NCI-H146 (cell line): ENCODE measurements around the gene RAB1B.
A peak's percentile ranks its signal among the peaks of the same experiment; 100 is the strongest.
"Not testable (repeated sequence)": the region's sequence is repeated elsewhere in the genome, so short reads cannot be mapped to it uniquely, and the experiment has no call there.

Experiments
- DNase-seq: peaks from one replicate; lab custom pipeline; 2025; lab: John Stamatoyannopoulos, UW

Gene RAB1B

GRCh38 chr11:66267379-66268243, 828 bp upstream of the RAB1B start:
- peak; percentile 81 for DNase-seq

GRCh38 chr11:66268952-66269905, 790 bp downstream of the RAB1B start:
- peak; percentile 33 for DNase-seq

GRCh38 chr11:66271816-66272215, 3.4 kb downstream of the RAB1B start:
- no peak for DNase-seq

GRCh38 chr11:66272596-66272995, 4.2 kb downstream of the RAB1B start:
- no peak for DNase-seq

GRCh38 chr11:66274219-66274618, 5.8 kb downstream of the RAB1B start:
- DNase-seq = no peak

- no peak for DNase-seq
Observed at GRCh38 chr11:66275396-66275795, 7.0 kb downstream of the RAB1B start.

- DNase-seq = no peak
Observed at GRCh38 chr11:66275984-66276612, 7.7 kb downstream of the RAB1B start.

- DNase-seq = not testable (repeated sequence)
Observed at GRCh38 chr11:66276619-66277018, 8.2 kb downstream of the RAB1B start.

- not testable (repeated sequence) for DNase-seq
Observed at GRCh38 chr11:66277064-66277463, 8.6 kb downstream of the RAB1B start.

GRCh38 chr11:66277471-66278362, 9.3 kb downstream of the RAB1B start, which contains the start of gene CNIH2:
Gene CNIH2, plus strand, starts transcription at chr11:66278175. Its CDS starts 282 bp downstream, at chr11:66278457.
- peak; percentile 62 for DNase-seq

- peak; percentile 49 for DNase-seq
Observed at GRCh38 chr11:66278363-66279091, 10.1 kb downstream of the RAB1B start.

- no peak for DNase-seq
Observed at GRCh38 chr11:66279092-66279734, 10.8 kb downstream of the RAB1B start.

GRCh38 chr11:66280428-66280827, 12.0 kb downstream of the RAB1B start:
- no peak for DNase-seq

GRCh38 chr11:66281001-66281400, 12.6 kb downstream of the RAB1B start:
- DNase-seq = no peak

GRCh38 chr11:66281776-66282467, 13.5 kb downstream of the RAB1B start:
- DNase-seq = no peak

- DNase-seq = peak; percentile 98
Observed at GRCh38 chr11:66282468-66283455, 14.3 kb downstream of the RAB1B start.

GRCh38 chr11:66283461-66284105, 15.1 kb downstream of the RAB1B start:
- no peak for DNase-seq
